GM12875 (cell line): ENCODE data around the gene PGLYRP2.

Experiments used
- H3K4me3 ChIP-seq: one replicate; pipeline ENCODE4 v1.5.1; 2011; ENCODE audit warnings: low read depth, low read length, control low read depth
- TF ChIP-seq, protein P1 (sequence below): IDR thresholded peaks from 2 replicates; pipeline ENCODE4 v1.5.1; 2011; ENCODE audit warnings: low read depth, mild to moderate bottlenecking, control low read depth, inconsistent platforms, low read length, moderate library complexity, borderline replicate concordance; ENCODE audit not compliant: insufficient read depth

The PGLYRP2 gene

GRCh38 chr19:15421136-15421695, 58.1 kb downstream of the PGLYRP2 start:
- no peak overlapping the region for H3K4me3 ChIP-seq
- TF ChIP-seq, protein P1, sequence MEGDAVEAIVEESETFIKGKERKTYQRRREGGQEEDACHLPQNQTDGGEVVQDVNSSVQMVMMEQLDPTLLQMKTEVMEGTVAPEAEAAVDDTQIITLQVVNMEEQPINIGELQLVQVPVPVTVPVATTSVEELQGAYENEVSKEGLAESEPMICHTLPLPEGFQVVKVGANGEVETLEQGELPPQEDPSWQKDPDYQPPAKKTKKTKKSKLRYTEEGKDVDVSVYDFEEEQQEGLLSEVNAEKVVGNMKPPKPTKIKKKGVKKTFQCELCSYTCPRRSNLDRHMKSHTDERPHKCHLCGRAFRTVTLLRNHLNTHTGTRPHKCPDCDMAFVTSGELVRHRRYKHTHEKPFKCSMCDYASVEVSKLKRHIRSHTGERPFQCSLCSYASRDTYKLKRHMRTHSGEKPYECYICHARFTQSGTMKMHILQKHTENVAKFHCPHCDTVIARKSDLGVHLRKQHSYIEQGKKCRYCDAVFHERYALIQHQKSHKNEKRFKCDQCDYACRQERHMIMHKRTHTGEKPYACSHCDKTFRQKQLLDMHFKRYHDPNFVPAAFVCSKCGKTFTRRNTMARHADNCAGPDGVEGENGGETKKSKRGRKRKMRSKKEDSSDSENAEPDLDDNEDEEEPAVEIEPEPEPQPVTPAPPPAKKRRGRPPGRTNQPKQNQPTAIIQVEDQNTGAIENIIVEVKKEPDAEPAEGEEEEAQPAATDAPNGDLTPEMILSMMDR = no peak

GRCh38 chr19:15419413-15420025, 59.8 kb downstream of the PGLYRP2 start:
- H3K4me3 ChIP-seq = no peak overlapping the region
- TF ChIP-seq, protein P1 = no peak
